ENCODE data around the gene ACTA1.
"Not testable (repeated sequence)": the region's sequence is repeated elsewhere in the genome, so short reads cannot be mapped to it uniquely, and the experiment has no call there.

The ACTA1 gene

DNA sequence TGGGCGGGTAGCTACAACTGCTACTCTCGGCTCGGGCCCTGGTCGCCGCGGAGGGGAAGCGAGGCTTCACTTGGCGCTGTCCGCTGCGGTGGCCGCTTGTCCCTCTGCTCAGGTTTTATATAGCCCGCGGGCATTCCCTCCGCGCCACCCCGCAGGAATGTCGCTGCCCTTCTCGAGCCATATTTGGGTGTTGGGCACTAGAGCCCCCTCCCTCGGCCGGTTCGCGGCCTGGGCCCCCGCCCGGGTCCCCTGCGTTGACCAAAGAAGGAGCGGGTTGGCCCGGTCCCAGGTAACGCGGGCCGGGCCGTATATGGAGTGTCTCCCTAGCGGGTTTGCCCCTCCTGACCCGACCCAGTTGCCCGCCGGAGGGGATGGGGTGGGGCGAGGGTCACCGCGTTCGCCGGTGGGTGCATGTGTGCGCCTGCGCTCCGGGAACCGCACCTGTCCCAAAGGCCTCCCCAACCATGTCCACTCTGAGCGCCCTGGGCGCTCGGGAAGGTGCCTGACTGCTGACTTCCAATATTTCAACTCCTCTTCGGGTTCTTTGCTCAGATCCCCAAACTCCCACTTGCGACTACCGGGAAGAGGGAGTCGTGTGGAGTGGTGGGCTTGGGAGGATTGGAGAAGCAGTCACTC is at the start of gene ACTA1:
TSS of gene ACTA1 (minus strand) at position 90 of the 636 bp plus-strand sequence. CDS start 979 bp downstream, outside the sequence.
- no peak for DNase-seq

DNA sequence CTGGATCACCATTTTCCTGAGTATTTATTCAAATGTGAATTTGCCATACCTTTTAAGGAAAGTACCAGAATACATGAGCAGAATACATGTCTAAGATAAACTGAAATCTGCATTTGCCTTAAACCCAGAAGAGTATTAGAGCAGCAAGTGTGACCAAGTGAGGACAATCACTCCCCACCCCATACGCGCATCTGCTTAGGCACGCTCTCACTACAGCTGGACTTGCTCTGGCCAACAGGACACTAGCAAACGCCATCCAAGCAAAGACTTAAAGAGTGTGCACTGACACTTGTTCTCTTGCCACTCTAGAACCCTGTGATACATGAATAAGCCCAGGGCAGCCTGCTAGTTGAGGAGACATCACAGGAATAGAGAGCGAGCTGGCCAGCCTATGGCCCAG is 48.6 kb upstream of the ACTA1 start:
- no peak for DNase-seq

DNA sequence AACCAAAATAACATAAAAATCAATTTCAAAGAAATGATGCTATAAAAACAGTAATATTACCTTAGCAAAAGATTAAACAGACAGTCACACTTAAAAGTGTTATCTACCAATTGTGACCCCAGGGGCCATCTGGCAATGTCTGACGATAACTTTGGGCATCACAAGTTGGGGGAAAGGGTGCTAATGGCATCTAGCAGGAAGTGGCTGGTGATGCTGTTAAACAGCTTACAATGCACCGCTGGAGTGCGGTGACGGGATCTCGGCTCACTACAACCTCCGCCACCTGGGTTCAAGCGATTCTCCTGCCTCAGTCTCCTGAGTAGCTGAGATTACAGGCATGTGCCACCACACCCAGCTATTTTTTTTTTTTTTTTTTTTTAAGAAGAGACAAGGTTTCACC is 46.6 kb upstream of the ACTA1 start:
- no peak for DNase-seq

DNA sequence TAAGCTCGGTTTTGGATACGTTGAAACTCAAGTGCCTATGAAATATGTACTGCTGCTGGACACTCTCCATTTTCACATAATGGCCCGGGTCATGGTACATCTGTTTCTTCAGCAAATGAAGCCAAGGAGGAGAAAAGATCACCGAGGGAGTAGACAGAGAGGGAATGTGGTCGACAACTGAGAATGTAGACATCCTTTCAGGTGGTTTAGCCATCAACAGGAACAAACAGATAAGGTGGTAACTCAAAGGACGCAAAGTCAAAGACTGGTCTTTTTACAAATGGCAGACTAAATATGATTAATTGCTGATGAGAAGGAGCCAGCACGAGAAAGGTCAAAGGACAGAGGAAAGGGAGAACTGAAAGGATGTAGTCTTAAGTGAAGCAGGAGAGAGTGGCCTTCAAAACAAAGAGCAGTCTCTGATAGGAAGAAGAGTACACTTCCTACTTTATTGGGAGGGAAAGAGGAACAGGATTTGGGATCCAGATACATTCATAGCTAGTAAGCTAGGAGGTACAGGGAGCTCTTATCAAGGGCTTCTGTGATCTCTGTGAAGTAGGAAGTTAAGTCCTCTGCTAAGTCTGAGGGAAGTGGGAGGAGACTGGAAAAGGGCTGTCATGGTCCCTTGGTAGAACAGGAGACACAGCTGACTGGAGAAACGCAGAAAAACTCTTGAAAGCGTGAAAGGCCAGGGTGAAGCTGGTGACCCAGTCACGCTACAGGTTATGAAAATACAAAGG is 45.9 kb upstream of the ACTA1 start:
- DNase-seq, result no peak

DNA sequence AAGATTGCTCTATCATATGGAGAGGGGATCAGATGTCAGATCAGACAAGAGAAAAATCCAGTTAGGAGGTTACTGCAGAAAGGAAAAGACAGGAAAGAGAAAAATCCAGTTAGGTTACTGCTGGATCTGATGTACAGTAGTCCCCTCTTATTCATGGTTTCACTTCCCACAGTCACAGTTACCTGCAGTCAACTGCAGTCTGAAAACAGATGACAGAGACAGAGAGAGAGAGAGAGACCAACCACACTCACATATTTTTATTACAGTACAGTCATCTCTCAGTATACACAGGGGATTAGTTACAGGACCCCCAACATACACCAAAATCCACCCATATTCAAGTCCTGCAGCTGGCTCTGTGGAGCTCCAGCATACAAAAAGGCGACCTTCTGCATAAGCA is 45.0 kb upstream of the ACTA1 start:
- DNase-seq, result no peak

DNA sequence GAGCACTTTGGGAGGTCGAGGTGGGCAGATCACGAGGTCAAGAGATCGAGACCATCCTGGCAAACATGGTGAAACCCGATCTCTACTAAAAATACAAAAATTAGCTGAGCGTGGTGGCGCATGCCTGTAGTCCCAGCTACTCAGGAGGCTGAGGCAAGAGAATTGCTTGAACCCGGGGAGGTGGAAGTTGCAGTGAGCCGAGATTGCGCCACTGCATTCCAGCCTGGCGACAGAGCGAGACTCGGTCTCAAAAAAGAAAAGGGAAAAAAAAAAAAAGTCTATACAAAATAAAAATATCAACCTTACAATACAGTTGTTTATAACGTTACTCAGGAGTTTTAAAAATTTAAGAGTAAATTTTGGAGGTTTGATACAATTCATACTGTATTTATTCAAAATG is 42.0 kb upstream of the ACTA1 start:
- DNase-seq, result not testable (repeated sequence)

DNA sequence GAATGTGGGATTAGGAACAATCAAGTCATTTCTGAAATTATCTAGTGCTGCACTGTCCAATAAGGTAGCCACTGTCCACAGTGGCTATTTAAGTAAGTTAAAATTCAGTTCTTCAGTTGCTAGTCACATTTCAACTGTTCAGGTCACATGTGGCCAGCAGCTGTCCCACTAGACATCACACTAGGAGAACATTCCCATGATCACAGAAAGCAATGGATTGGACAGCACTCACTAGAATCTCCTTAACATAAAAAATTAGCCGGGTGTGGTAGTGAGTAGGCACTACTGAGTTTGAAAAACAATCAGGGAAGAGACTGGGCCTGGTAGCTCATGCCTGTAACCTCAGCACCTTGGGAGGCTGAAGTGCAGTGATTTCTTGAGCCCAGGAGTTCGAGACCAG is 40.6 kb upstream of the ACTA1 start:
- no peak for DNase-seq

DNA sequence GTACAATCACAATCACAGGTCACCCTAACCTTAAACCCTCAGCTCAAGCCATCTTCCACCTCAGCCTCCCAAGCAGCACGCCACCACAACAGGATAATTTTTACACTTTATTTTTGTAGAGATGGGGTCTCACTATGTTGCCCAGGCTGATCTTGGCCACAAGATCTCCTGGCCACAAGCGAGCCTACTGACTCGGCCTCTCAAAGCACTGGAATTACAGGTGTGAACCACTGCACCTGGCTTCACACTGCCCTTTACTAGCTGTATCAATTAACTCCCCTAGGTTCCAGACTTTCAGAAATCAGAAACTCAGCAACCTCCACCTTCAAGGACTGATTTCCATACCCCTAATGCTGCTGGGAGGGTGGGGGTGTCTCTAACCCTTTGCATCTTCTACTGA is 37.3 kb upstream of the ACTA1 start:
- DNase-seq, result no peak

DNA sequence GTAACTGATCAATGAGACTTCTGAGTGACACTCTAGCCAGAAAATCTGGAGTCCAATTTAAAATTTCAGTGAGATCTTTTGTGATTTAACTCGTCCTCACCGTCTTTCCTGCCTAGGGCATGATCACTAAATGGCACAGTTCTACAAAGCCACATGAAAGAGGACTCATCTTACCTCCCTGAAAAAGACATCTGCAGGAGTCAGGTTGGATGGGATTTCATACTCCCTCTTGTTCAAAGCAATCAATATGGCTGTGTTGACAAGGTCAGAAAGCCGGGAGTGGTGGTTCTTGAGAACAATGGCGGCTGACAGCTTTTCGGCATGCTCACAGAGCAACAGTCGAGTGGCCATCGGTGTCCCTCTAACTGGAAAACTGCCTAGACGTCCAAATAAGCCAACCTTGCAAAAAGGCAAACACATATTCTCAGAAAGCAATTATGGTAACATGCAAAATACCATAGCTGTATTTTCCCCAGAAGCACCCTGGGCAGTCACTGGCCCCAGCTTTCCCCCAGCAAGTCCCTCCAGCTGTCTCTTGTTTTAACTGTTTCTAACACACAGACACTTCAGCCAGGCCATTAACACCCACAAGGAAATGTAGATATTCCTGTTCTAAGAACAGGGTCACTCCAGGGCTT is 36.6 kb upstream of the ACTA1 start:
- no peak for DNase-seq

DNA sequence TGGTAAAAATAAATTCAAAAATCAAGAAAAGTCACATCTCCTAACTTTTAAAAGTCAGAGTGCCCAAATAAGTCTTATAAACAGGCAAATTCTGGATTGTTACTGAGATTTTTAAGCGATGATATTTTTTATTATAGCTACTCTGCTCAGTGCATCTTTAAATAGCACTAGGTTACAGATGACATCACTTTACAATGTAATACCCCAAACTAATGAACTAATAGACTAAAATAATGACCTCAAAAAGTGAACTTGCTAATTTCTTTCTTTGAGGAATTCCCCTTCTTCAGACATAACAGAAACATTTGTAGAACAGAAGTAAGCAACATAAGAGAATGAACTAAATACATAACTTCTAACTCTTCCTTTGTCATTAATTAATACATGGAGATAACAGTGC is 33.0 kb upstream of the ACTA1 start:
- no peak for DNase-seq

DNA sequence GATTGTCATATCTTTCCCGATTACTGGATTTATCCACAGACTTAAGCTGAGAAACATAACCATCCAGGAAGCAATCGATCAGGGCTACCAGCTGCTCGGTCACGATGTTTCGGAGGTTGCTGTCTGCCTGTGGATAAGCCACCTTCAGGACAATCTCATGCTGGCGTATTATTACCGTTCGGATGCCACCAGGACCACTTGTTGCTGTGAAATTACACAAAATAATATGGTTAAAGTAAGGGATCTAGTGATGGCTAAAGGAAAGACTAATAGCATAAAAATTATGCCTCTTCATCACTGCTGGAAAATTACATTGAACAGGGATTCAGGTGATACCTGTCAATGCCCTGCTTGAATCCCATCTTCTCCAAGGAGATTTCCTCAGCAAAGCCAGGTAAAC is 30.8 kb upstream of the ACTA1 start:
- no peak for DNase-seq

DNA sequence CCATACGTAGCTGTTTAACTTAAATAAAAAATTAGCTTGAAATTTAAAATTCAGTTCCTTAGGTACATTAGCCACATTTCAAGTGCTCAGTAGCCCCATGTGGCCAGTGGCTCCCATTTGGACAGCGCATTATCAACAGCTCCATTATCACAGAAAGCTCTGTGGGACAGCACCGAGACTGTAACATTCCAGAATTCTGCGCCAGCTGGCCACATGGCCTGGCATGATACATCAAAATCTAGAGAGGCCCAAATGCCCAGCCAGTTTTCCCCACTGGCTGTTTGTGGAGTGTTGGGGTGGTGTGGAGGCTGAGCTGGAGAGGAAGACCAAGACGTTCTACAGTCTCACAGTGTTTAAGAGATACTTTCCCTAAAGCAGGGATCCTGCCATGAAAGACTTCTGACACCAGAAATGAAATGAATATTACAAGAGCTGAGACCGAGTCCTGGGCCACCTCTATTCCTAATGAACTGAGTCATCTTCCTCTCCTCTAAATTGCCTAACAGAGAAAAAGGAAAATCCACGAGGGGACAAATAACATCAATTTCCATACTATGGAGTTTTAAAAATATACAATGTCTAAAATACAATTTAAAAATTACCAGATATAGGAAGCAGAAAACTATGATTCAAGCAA is 27.3 kb upstream of the ACTA1 start:
- no peak for DNase-seq

DNA sequence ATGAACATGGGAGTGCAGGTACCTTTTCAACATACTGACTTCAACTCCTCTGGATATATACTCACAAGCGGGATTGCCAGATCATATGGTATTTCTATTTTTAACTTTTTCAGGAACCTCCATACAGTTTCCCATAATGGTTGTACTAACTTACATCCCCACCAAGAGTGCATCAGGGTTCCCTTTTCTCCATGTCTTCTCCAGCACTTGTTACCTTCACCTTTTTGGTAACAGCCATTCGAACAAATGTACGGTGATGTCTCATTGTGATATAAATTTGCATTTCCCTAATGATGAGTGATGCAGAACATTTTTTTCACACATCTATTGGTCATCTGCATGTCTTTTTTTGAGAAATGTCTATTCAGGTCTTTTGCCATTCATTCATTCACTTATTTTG is 25.9 kb upstream of the ACTA1 start:
- DNase-seq, result no peak

DNA sequence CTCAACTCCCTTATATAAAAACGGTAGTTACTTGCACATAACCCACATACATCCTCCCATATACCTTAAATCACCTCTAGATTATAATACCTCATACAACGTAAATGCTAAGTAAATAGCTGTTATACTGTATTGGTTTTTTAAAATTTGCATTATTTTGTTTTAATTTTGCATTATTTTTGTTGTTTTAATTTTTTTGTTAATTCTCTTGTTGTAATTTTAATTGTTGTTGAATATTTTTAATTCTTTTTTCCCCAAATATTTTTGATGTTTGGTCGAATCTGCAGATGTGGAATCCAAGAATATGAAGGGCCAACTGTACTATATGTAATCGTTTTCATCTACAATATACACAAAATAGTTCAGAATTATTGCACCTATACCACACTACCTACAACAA is 23.5 kb upstream of the ACTA1 start:
- no peak for DNase-seq

DNA sequence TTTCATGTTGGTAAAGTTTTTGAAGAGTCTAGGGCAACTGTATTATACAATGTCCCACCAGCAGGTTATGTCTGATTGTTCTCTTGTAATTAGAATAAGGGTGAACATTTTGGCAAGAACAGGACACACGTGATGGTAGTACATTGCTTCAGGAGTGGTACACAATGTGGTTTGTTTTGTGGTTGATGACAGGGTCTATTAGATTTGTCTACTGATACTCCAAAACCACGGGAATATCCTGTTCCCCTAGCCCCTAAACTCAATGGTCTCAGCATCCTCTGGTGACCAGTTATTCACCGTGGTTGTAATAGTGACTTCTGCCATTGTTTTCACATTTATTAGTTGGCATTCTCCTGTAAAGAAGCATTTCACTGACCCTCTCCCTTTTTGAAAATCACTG is 22.1 kb upstream of the ACTA1 start:
- DNase-seq, result no peak

DNA sequence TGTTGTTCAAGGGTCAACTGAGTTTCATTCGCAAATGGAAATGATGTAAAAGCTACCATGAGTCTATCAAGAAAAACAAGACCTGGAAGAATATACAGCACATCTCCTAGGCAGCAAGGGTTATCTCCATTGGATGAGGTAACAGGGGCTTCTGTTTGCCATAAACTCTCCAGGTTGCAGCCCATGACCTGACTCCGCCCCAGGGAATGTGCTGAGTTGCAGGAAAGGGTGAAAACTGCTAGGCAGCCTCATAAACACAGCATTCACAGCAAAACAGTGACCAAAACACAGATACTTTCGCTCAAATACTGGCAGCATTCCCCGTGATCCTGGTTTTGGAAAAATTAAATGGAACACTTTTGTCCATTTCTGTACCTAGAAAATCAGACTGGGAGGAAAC is 20.2 kb upstream of the ACTA1 start:
- DNase-seq, result no peak

DNA sequence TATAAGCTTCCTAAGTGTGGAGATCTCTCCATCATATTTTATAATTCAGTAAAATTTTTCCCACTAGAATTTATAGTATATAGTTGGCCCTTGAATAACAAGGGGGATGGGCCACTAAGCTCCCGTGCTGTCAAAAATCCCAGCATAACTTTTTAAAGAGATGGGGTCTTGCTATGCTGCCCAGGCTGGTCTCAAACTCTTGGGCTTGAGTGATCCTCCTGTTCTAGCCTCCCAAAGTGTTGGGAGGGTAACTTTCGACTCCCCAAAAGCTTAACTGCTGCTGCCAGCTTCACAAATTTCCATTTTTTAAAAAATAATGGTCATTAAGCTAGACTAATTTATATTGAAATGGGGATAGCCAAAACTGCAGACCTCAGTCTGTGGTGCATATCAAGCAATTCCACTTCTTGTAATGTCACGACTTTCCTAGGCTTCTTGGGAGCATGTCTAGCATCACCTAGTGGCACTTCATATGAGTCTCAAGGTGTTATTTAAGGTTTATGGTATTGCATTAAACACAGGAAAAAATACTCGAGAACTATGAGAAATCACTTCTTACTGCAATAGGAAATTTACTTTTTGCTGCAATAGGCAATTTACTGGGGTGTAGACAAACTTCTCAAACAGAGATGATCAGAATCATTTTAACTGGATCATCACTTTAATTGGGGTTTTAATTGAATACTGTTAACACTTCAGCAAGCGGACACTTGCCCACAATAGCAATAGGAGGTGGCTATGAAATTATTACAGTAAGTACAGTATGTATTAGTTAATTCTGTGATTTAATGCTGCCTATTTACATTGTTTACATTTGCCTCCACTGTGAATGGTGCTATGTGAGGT is 19.3 kb upstream of the ACTA1 start:
- no peak for DNase-seq

DNA sequence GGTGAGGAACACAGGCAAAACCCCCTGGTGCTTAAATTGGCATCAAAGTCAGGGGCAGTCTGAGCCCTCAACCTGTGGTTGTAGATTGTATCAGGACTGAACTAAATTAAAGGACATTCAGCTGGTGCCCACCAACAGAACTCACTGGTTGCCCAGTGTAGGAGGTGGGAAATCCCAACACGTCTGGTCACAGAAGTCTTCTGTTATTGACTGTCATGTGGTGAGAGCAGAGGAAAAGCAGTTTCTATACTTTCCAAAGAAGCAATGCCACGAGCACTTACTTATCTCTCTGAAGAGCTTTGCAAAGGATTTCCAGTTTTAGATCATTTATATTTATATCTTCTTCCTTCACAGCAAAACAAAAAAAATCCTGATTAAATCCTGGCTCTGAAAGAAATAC is 15.0 kb upstream of the ACTA1 start:
- no peak for DNase-seq

DNA sequence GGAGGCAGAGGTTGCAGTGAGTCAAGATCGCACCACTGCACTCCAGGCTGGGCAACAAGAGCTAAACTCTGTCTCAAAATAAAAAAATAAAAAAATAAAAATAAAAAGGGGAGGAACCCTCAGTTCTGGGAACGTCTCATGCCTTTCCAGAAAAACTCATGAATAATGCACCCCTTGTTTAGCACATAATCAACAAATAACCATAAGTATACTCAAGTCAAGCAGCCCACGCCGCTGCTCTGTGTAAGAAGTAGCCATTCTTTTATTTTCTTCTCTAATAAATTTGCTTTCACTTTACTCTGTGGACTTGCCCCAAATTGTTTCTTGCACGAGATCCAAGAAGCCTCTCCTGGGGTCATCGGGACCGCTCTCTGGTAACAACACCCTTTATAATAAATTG is 14.5 kb upstream of the ACTA1 start:
- no peak for DNase-seq

DNA sequence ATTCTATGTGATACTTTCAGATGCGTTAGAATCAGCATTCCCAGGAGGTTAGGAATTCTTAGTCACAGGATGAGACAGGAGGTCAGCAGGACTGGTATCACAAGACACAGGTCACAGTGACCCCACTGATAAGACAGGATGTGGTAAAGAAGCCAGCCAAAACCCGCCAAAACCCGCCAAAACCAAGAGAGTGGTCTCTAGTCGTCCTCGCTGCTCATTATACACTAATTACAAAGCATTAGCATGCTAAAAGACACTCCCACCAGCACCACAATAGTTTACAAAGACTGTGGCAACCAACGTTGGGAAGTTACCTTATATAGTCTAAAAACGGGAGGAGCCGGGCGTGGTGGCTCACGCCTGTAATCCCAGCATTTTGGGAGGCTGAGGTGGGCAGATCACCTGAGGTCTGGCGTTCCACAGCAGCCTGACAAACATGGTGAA is 13.9 kb upstream of the ACTA1 start:
- no peak for DNase-seq

DNA sequence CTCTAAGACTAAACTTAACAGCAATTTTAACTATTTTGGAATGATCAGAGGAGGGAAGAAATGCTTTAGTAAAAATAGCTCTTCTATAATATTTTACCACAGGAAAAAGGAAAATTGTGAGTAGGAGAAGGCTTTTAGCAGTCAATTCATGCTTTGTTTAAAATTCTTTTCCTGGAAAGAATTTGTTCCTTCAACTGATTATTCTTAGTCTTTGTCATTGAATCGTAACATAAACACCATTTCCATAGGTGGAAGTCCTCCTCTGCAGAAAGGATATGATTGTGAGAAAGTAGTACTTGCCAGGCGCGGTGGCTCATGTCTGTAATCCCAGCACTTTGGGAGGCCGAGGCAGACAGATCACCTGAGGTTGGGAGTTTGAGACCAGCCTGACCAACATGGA is 11.9 kb upstream of the ACTA1 start:
- no peak for DNase-seq

DNA sequence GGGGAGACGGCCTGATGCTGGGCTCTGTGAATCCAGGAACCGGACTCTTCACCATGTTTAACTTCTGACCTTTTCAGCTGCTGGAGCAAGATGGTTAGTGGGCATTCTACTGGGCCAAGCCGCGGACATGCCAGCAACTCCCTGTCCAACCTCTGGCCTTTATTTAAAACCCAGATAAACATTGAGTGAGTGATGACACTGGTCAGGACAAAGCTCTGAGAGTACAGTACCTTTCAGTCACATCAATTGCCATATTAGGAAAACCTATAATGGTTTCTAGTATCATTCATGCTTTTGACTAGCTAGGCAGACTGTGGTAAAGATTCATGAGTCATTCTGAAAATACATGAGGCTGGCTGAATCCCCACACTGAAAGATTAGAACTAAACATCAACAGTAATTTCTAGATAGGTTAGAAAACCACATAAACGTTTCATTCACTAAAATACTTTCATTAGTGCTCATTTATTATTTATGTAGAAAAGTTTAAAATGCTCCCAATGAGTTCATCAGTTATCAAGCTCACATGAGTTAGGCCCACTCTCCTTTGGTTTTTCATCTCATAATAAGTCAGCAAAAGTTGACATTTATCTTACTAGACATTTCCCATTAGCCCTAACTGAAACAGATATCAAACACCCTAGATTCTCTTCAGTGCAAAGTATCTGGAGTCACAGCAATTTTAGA is 7.1 kb upstream of the ACTA1 start:
- no peak for DNase-seq
